Stimulated activated CD4-positive, alpha-beta T cell treated with anti-CD3 and anti-CD28 coated beads, Interleukin-1b, Interleukin-23, amount 100 ng/mL, for 24 hours (primary cell): Measurements from ENCODE around the gene GCSAM.

Experiments
- DNase-seq, 4 experiments: peaks; one replicate each; pipeline ENCODE4 v3.0.0-alpha.2; 2020; ENCODE audit warnings: low read depth in 4 of 4, low spot score in 1 of 4

GCSAM gene

GRCh38 chr3:112132975-112133448 is at the start of gene GCSAM:
Gene GCSAM, minus strand, starts transcription at chr3:112133248. Its CDS starts 128 bp downstream, at chr3:112133120.
- peak in 3 of 4 experiments; percentile 17 to 40 (median 38) for DNase-seq

GRCh38 chr3:112175646-112176045 is 42.6 kb upstream of the GCSAM start:
- DNase-seq = no peak

- no peak for DNase-seq
These were observed 42.0 kb upstream of the GCSAM start for GRCh38 chr3:112175037-112175436.

GRCh38 chr3:112171144-112171543 is 38.1 kb upstream of the GCSAM start:
- no peak for DNase-seq

GRCh38 chr3:112170046-112170445 is 37.0 kb upstream of the GCSAM start:
- DNase-seq = no peak

- DNase-seq = no peak
These were observed 34.7 kb upstream of the GCSAM start for GRCh38 chr3:112167758-112168157.

- no peak for DNase-seq
These were observed 16.1 kb upstream of the GCSAM start for GRCh38 chr3:112149136-112149535.

GRCh38 chr3:112143689-112144088 is 10.6 kb upstream of the GCSAM start:
- DNase-seq = no peak

GRCh38 chr3:112143251-112143650 is 10.2 kb upstream of the GCSAM start:
- no peak for DNase-seq

GRCh38 chr3:112141293-112141692 is 8.2 kb upstream of the GCSAM start:
- DNase-seq = no peak

- DNase-seq = no peak
These were observed 7.5 kb upstream of the GCSAM start for GRCh38 chr3:112140584-112140983.

GRCh38 chr3:112138219-112138969 is 5.3 kb upstream of the GCSAM start:
- DNase-seq = no peak

GRCh38 chr3:112137781-112138180 is 4.7 kb upstream of the GCSAM start:
- no peak for DNase-seq

- no peak for DNase-seq
These were observed 4.1 kb upstream of the GCSAM start for GRCh38 chr3:112136959-112137693.

GRCh38 chr3:112136046-112136445 is 3.0 kb upstream of the GCSAM start:
- no peak for DNase-seq

GRCh38 chr3:112134335-112135124 is 1.5 kb upstream of the GCSAM start:
- no peak for DNase-seq

GRCh38 chr3:112133626-112134334 is 732 bp upstream of the GCSAM start:
- no peak for DNase-seq

GRCh38 chr3:112132554-112132953 is 494 bp downstream of the GCSAM start:
- no peak for DNase-seq

GRCh38 chr3:112132088-112132487 is 960 bp downstream of the GCSAM start:
- DNase-seq = no peak

GRCh38 chr3:112131111-112131510 is 1.9 kb downstream of the GCSAM start:
- DNase-seq = no peak

GRCh38 chr3:112130638-112130993 is 2.4 kb downstream of the GCSAM start:
- no peak for DNase-seq
